HepG2 (cell line): ENCODE measurements around the gene STRBP. TPM values are rescaled to one million over a fixed set of nuclear protein-coding genes. Genes with fewer than 3 reads are reported as not detected.

Experiments
- ATAC-seq: fragments of 200-7000 bp; cut with Tn5 transposase; 3 replicates; pipeline ENCODE4 v1.9.1; 2020; ENCODE audit warnings: mild to moderate bottlenecking, moderate library complexity
- BruUV-seq: library from RNA; stranded (reverse); fragments of 400-500 nt; replicated peaks from 2 replicates; lab custom pipeline; 2021; lab: Mats Ljungman, UMichigan
- CTCF ChIA-PET: fragments of 300-600 bp; formaldehyde crosslinking; extraction: SDS; loops from one replicate; lab custom pipeline; 2021; ENCODE audit warnings: low total read pairs, inconsistent platforms, low intra/inter-chr PET ratio; lab: Yijun Ruan, JAX
- POLR2A ChIA-PET: fragments of 350-600 bp; sonication (Branson Sonifier 250); formaldehyde crosslinking; loops from one replicate; lab custom pipeline; 2020; ENCODE audit warnings: antibody characterized with exemption, inconsistent platforms; lab: Yijun Ruan, JAX
- DNase-seq: peaks from one replicate; pipeline ENCODE4 v3.0.0-alpha.2; 2015; ENCODE audit warnings: low spot score
- FAIRE-seq: peaks from 3 replicates; lab custom pipeline; 2011; peaks lifted over from hg19 to GRCh38; lab: Jason Lieb, UNC
- H2AFZ ChIP-seq: one replicate; pipeline ENCODE4 v1.6.1; 2011; ENCODE audit warnings: low read length, inconsistent platforms
- H3K27ac ChIP-seq: fragments of 300-600 bp; 3 replicates; pipeline ENCODE4 v1.8.0; 2011; ENCODE audit warnings: mixed run types, mild to moderate bottlenecking, mixed read lengths, low read length, inconsistent platforms; ENCODE audit not compliant: insufficient read depth; ENCODE audit errors: extremely low read length
- H3K27me3 ChIP-seq, 2 experiments: fragments of 200-600 bp in 1 of 2; 2 replicates in 1 of 2; 3 replicates in 1 of 2; pipeline versions ENCODE4 v1.6.0 to v1.8.0; 2011; ENCODE audit warnings: low read length in 2 of 2, mild to moderate bottlenecking in 2 of 2, moderate library complexity in 2 of 2, inconsistent platforms in 1 of 2; ENCODE audit not compliant: insufficient read depth in 2 of 2, control insufficient read depth in 1 of 2
- H3K36me3 ChIP-seq, 2 experiments: fragments of 200-600 bp in 1 of 2; replicated peaks in 1 of 2; 2 replicates in 1 of 2; 3 replicates in 1 of 2; pipeline versions ENCODE4 v1.5.1 to v1.8.0; 2011; ENCODE audit warnings: low read length in 2 of 2, inconsistent platforms in 1 of 2; ENCODE audit not compliant: insufficient read depth in 2 of 2, control insufficient read depth in 1 of 2
- H3K4me1 ChIP-seq: 2 replicates; pipeline ENCODE4 v1.5.1; 2012; ENCODE audit warnings: low read length, inconsistent platforms; ENCODE audit not compliant: insufficient read depth
- H3K4me2 ChIP-seq: 2 replicates; pipeline ENCODE4 v1.6.0; 2011; ENCODE audit warnings: low read depth, low read length, inconsistent platforms
- H3K4me3 ChIP-seq, 3 experiments: fragments of 200-600 bp in 1 of 3; sonication (generic), shearing (Covaris generic) in 1 of 3; replicated peaks in 1 of 3; 2 replicates each; pipeline ENCODE4 v1.5.1; 2011 to 2016; ENCODE audit warnings: low read length in 3 of 3, inconsistent platforms in 2 of 3, low read depth in 2 of 3, mild to moderate bottlenecking in 2 of 3, control low read depth in 1 of 3, mixed read lengths in 1 of 3; ENCODE audit not compliant: insufficient read depth in 1 of 3
- H3K79me2 ChIP-seq: one replicate; pipeline ENCODE4 v1.6.1; 2011; ENCODE audit warnings: low read length, inconsistent platforms; ENCODE audit not compliant: insufficient read depth
- H3K9ac ChIP-seq: 2 replicates; pipeline ENCODE4 v1.6.0; 2011; ENCODE audit warnings: mild to moderate bottlenecking, low read depth, low read length, inconsistent platforms; ENCODE audit not compliant: insufficient read depth
- H3K9me3 ChIP-seq: 2 replicates; pipeline ENCODE4 v1.5.1; 2012; ENCODE audit warnings: mild to moderate bottlenecking, low read length
- H4K20me1 ChIP-seq: 2 replicates; pipeline ENCODE4 v1.6.0; 2011; ENCODE audit warnings: inconsistent platforms, mild to moderate bottlenecking, low read length, moderate library complexity; ENCODE audit not compliant: insufficient read depth
- ASH2L ChIP-seq: fragments of 300-600, 200-600 bp; sonication (generic); IDR thresholded peaks from 2 replicates; pipeline ENCODE4 v1.7.0; 2017; ENCODE audit warnings: low read depth, mild to moderate bottlenecking, moderate library complexity, mixed read lengths, low read length; ENCODE audit not compliant: insufficient read length
- ETV5 ChIP-seq: IDR thresholded peaks from 2 replicates; pipeline ENCODE4 v1.6.1; 2018; ENCODE audit warnings: missing biosample characterization, missing genetic modification reagents, inconsistent platforms, borderline replicate concordance
- FOXA3 ChIP-seq: IDR thresholded peaks from 2 replicates; pipeline ENCODE4 v1.6.1; 2016; ENCODE audit warnings: missing genetic modification reagents, missing compliant biosample characterization
- HES4 ChIP-seq: sonication (generic); formaldehyde crosslinking; IDR thresholded peaks from 2 replicates; pipeline ENCODE4 v1.9.0; 2021; ENCODE audit warnings: mild to moderate bottlenecking, missing genetic modification reagents, borderline replicate concordance
- NFRKB ChIP-seq: fragments of 450-650 bp; IDR thresholded peaks from 2 replicates; pipeline ENCODE4 v1.6.1; 2017
- NPAS2 ChIP-seq: sonication (generic); formaldehyde crosslinking; IDR thresholded peaks from 2 replicates; pipeline ENCODE4 v1.8.0; 2022; ENCODE audit warnings: mild to moderate bottlenecking, missing genetic modification reagents, borderline replicate concordance
- PHB2 ChIP-seq: fragments of 450-650 bp; IDR thresholded peaks from 2 replicates; pipeline ENCODE4 v1.6.1; 2018; ENCODE audit not compliant: partially characterized antibody
- RERE ChIP-seq: IDR thresholded peaks from 2 replicates; pipeline ENCODE4 v1.6.1; 2016; ENCODE audit warnings: low read depth, missing genetic modification reagents, missing compliant biosample characterization
- SALL1 ChIP-seq: sonication (generic); formaldehyde crosslinking; IDR thresholded peaks from 2 replicates; pipeline ENCODE4 v1.8.0; 2022; ENCODE audit warnings: mild to moderate bottlenecking, missing genetic modification reagents
- SMARCC2 ChIP-seq: fragments of 450-650 bp; IDR thresholded peaks from 2 replicates; pipeline ENCODE4 v1.6.1; 2017; ENCODE audit warnings: antibody characterized with exemption, mild to moderate bottlenecking
- TBP ChIP-seq: sonication (generic); formaldehyde crosslinking; IDR thresholded peaks from 2 replicates; pipeline ENCODE4 v1.5.0; 2020; ENCODE audit warnings: missing genetic modification reagents
- ZFP36L1 ChIP-seq: sonication (generic); formaldehyde crosslinking; IDR thresholded peaks from 2 replicates; pipeline ENCODE4 v1.8.0; 2022; ENCODE audit warnings: mild to moderate bottlenecking, missing genetic modification reagents, moderate library complexity
- ZNF124 ChIP-seq: sonication (generic); formaldehyde crosslinking; IDR thresholded peaks from 2 replicates; pipeline ENCODE4 v1.4.0; 2020; ENCODE audit warnings: missing genetic modification reagents
- ZNF615 ChIP-seq: sonication (generic); formaldehyde crosslinking; IDR thresholded peaks from 2 replicates; pipeline ENCODE4 v1.5.0; 2020; ENCODE audit warnings: mild to moderate bottlenecking, missing genetic modification reagents, borderline replicate concordance
- WGBS: methylation state at CpG from one replicate; pipeline ENCODE4 v1.1.6; 2017; ENCODE audit warnings: low lambda C conversion rate; 5-methylcytosine and 5-hydroxymethylcytosine counted together
- in situ Hi-C: cut with HindIII; loops from 2 replicates; pipeline ENCODE4 v1.10.0; 2017; ENCODE audit warnings: low pct_unique_long_range_greater_than_20kb; ENCODE audit not compliant: extremely low pct_ligation_motif_present
- intact Hi-C: fragments of 100-400 bp; cut with micrococcal nuclease; formaldehyde crosslinking; loops from one replicate; pipeline ENCODE4 v1.10.0; 2022; ENCODE audit not compliant: unreplicated experiment
- polyA plus RNA-seq, 8 experiments: library from polyadenylated mRNA; depleted of rRNA in 3 of 8; stranded (reverse) in 7 of 8; unstranded in 1 of 8; fragments of >200 nt; fragmentation: Illumina TruSeq in 4 of 8; extraction: Trizol in 4 of 8; gene quantifications; 2 replicates each; pipeline versions ENCODE4 v1.2.1 to v1.2.3, GENCODE V29; 2011 to 2016; ENCODE audit warnings: low read depth in 4 of 8, missing spikeins in 1 of 8, mixed read lengths in 1 of 8; ENCODE audit not compliant: insufficient read depth in 1 of 8
- total RNA-seq, 5 experiments: library from RNA; depleted of rRNA; stranded (reverse); fragments of >200 nt; fragmentation: Illumina TruSeq; extraction: Trizol; gene quantifications; 2 replicates each; pipeline ENCODE4 v1.2.3, GENCODE V29; 2016; ENCODE audit warnings: low read depth in 1 of 5
- TF ChIP-seq, protein P1 (sequence below): sonication (generic); formaldehyde crosslinking; IDR thresholded peaks from 2 replicates; pipeline ENCODE4 v1.5.0; 2020; ENCODE audit warnings: missing genetic modification reagents
- TF ChIP-seq, protein P2 (sequence below): sonication (generic); formaldehyde crosslinking; IDR thresholded peaks from 2 replicates; pipeline ENCODE4 v1.5.0; 2020; ENCODE audit warnings: missing genetic modification reagents

STRBP gene
- total and polyA plus RNA-seq, 2 of the 13 experiments (the other 11 are each of a cell fraction or from before 2014, with no cell fraction given) = 14.5 to 38.5 TPM

DNA sequence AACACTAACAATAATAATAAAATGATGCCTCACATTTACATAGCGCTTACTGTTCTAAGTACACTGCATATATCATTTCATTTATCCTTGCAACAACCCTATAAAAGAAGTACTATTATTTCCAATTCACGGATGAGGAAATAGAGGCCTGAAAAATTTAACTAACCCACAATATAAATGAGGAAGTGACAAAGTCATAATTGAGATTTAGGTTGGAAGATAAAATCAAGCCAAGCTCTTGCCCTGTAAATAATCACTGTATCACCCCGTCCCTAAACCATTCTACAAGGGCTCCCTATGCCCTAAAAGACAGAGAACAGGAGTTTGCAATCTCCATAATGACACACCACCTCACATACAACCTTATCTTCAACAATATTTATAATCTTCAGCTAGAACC, 49.6 kb downstream of the STRBP start (continued):
- TF ChIP-seq RERE (CRISPR knock-in tag) (no peak), ASH2L (no peak), ZNF124 (CRISPR knock-in tag) (no peak)

DNA sequence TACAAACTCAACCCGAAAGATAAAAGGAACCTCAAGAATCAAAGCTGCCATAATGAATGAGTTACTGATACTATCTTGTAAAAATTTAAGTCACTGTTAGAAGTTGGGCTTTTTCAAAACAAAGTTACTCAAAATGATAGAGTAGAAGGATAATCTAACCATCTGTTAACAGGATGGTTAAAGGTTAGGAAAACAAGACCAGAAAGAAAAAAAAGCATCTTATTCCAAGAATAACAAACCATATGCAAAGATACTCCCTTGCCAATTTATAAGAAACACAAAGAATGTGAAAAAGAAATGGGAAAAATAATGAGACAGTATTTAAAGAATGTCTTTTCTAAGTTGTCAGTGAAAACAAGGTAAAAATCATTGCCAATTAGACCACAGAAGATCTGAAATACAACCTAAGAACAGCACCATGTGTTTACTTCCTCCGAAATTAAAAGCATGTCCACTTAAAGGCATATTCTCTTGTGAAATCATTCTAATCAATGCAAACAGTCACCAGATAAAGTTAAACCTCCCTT, 51.2 kb downstream of the STRBP start:
- no peak for FAIRE-seq
- H3K4me2 ChIP-seq = no peak overlapping the region
- BruUV-seq = no TSS peak
- no peaks in the 10 kb centered on the region for H3K27me3 ChIP-seq
- no peak for DNase-seq
- no peaks in the 10 kb centered on the region for H4K20me1 ChIP-seq
- H3K4me3 ChIP-seq = no peak overlapping the region
- in situ Hi-C loops = no loop called here
- H3K79me2 ChIP-seq = no peaks in the 10 kb centered on the region
- no peak overlapping the region for H2AFZ ChIP-seq
- no peak overlapping the region for H3K9ac ChIP-seq
- ChIA-PET POLR2A (no interaction called here), CTCF (no interaction called here)
- H3K27ac ChIP-seq = no peak overlapping the region
- intact Hi-C loops = no loop called here
- H3K4me1 ChIP-seq = no peaks in the 10 kb centered on the region
- no peaks in the 10 kb centered on the region for H3K9me3 ChIP-seq
- no peaks in the 10 kb centered on the region; a peak in 1 of 5 replicates for H3K36me3 ChIP-seq
- no peak for ATAC-seq
- 93% methylated on average over 2 of the region's 2 CpGs for WGBS
- TF ChIP-seq TBP (CRISPR knock-in tag) (no peak), ETV5 (CRISPR knock-in tag) (no peak), NPAS2 (CRISPR knock-in tag) (no peak), SMARCC2 (no peak), ZFP36L1 (no peak), PHB2 (no peak), NFRKB (no peak), FOXA3 (CRISPR knock-in tag) (no peak), ZNF615 (CRISPR knock-in tag) (no peak), SALL1 (CRISPR knock-in tag) (no peak), HES4 (no peak)
- TF ChIP-seq, protein P1, sequence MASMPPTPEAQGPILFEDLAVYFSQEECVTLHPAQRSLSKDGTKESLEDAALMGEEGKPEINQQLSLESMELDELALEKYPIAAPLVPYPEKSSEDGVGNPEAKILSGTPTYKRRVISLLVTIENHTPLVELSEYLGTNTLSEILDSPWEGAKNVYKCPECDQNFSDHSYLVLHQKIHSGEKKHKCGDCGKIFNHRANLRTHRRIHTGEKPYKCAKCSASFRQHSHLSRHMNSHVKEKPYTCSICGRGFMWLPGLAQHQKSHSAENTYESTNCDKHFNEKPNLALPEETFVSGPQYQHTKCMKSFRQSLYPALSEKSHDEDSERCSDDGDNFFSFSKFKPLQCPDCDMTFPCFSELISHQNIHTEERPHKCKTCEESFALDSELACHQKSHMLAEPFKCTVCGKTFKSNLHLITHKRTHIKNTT (CRISPR knock-in tag) = no peak
- TF ChIP-seq, protein P2, sequence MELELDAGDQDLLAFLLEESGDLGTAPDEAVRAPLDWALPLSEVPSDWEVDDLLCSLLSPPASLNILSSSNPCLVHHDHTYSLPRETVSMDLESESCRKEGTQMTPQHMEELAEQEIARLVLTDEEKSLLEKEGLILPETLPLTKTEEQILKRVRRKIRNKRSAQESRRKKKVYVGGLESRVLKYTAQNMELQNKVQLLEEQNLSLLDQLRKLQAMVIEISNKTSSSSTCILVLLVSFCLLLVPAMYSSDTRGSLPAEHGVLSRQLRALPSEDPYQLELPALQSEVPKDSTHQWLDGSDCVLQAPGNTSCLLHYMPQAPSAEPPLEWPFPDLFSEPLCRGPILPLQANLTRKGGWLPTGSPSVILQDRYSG (CRISPR knock-in tag) = no peak
